Measurements from ENCODE around the gene CCDC6.

Gene CCDC6

GRCh38 chr10:59869594-59869940 lies 36.8 kb downstream of the CCDC6 start:
- H3K27me3 ChIP-seq (ENCODE audit: low read length): no peaks in the 10 kb centered on the region
- H3K9me3 ChIP-seq (ENCODE audit: insufficient read depth, low read length): no peaks in the 10 kb centered on the region
- H3K36me3 ChIP-seq (ENCODE audit: low read length): no peaks in the 10 kb centered on the region
- H2AFZ ChIP-seq (ENCODE audit: low read depth, low read length, severe bottlenecking): no peak overlapping the region
- peaks cover 99% of the 10 kb centered on the region for H3K79me2 ChIP-seq (ENCODE audit: insufficient read depth, low read length)
- H3K4me2 ChIP-seq (ENCODE audit: low read depth, low read length, poor library complexity, severe bottlenecking): no peak overlapping the region
- no peak overlapping the region for H3K4me3 ChIP-seq (ENCODE audit: insufficient read depth, low read length, poor library complexity, severe bottlenecking)
- no peak overlapping the region for H3K9ac ChIP-seq (ENCODE audit: low read length)
- peaks cover 13% of the 10 kb centered on the region; the same call in 1 of the 2 replicates for H4K20me1 ChIP-seq (ENCODE audit: low read depth, low read length)
- no peaks in the 10 kb centered on the region for H3K9me2 ChIP-seq (replicated peaks; ENCODE audit: insufficient read depth, low read length)
- H3K27ac ChIP-seq (ENCODE audit: low read depth, low read length): no peak overlapping the region
- H3F3A ChIP-seq (ENCODE audit: insufficient read depth): no peaks in the 10 kb centered on the region
- TF ChIP-seq CTCF (IDR thresholded peaks at IDR 0.05; ENCODE audit: insufficient read depth, low read length, poor library complexity, severe bottlenecking) (no peak), EZH2phosphoT487 (conservative IDR thresholded peaks at IDR 0.05; ENCODE audit: low read length) (no peak)

GRCh38 chr10:59868696-59869593 lies 37.4 kb downstream of the CCDC6 start:
- Histone ChIP-seq H3K79me2 (ENCODE audit: insufficient read depth, low read length) (peaks cover 99% of the 10 kb centered on the region), H2AFZ (ENCODE audit: low read depth, low read length, severe bottlenecking) (no peak overlapping the region), H3K9me2 (replicated peaks; ENCODE audit: insufficient read depth, low read length) (no peaks in the 10 kb centered on the region), H3K27me3 (ENCODE audit: low read length) (no peaks in the 10 kb centered on the region), H3F3A (ENCODE audit: insufficient read depth) (no peaks in the 10 kb centered on the region), H3K9ac (ENCODE audit: low read length) (no peak overlapping the region), H3K4me2 (ENCODE audit: low read depth, low read length, poor library complexity, severe bottlenecking) (no peak overlapping the region), H3K9me3 (ENCODE audit: insufficient read depth, low read length) (no peaks in the 10 kb centered on the region), H3K36me3 (ENCODE audit: low read length) (no peaks in the 10 kb centered on the region), H3K27ac (ENCODE audit: low read depth, low read length) (no peak overlapping the region), H4K20me1 (ENCODE audit: low read depth, low read length) (peaks cover 18% of the 10 kb centered on the region; the same call in 1 of the 2 replicates), H3K4me3 (ENCODE audit: insufficient read depth, low read length, poor library complexity, severe bottlenecking) (no peak overlapping the region)
- TF ChIP-seq EZH2phosphoT487 (conservative IDR thresholded peaks at IDR 0.05; ENCODE audit: low read length) (no peak), CTCF (IDR thresholded peaks at IDR 0.05; ENCODE audit: insufficient read depth, low read length, poor library complexity, severe bottlenecking) (no peak)

GRCh38 chr10:59867590-59867989 lies 38.8 kb downstream of the CCDC6 start:
- Histone ChIP-seq H3K27ac (ENCODE audit: low read depth, low read length) (no peak overlapping the region), H3K4me2 (ENCODE audit: low read depth, low read length, poor library complexity, severe bottlenecking) (no peak overlapping the region), H3K9me2 (replicated peaks; ENCODE audit: insufficient read depth, low read length) (no peaks in the 10 kb centered on the region), H2AFZ (ENCODE audit: low read depth, low read length, severe bottlenecking) (no peak overlapping the region), H3K79me2 (ENCODE audit: insufficient read depth, low read length) (peaks cover 99% of the 10 kb centered on the region), H4K20me1 (ENCODE audit: low read depth, low read length) (peaks cover 22% of the 10 kb centered on the region; the same call in 1 of the 2 replicates), H3K9ac (ENCODE audit: low read length) (no peak overlapping the region), H3K9me3 (ENCODE audit: insufficient read depth, low read length) (no peaks in the 10 kb centered on the region), H3K27me3 (ENCODE audit: low read length) (no peaks in the 10 kb centered on the region), H3K36me3 (ENCODE audit: low read length) (no peaks in the 10 kb centered on the region), H3F3A (ENCODE audit: insufficient read depth) (no peaks in the 10 kb centered on the region; the same call in 1 of the 2 replicates), H3K4me3 (ENCODE audit: insufficient read depth, low read length, poor library complexity, severe bottlenecking) (no peak overlapping the region)
- TF ChIP-seq CTCF (IDR thresholded peaks at IDR 0.05; ENCODE audit: insufficient read depth, low read length, poor library complexity, severe bottlenecking) (no peak), EZH2phosphoT487 (conservative IDR thresholded peaks at IDR 0.05; ENCODE audit: low read length) (no peak)
